GM23338 (cell line): ENCODE results near the gene MICAL2. TPM values are rescaled to one million over a fixed set of nuclear protein-coding genes. Genes with fewer than 3 reads are reported as not detected.

Experiments
- ATAC-seq: fragments of 200-7000 bp; cut with Tn5 transposase; 3 replicates; pipeline ENCODE4 v1.9.1; 2020
- DNase-seq: peaks from one replicate; pipeline ENCODE4 v3.0.0-alpha.2; 2015; ENCODE audit warnings: low spot score
- H2AFZ ChIP-seq: fragments of 200-600 bp; sonication (generic); 2 replicates; pipeline ENCODE4 v1.8.0; 2016; ENCODE audit warnings: antibody characterized with exemption, mild to moderate bottlenecking, moderate library complexity
- H3F3A ChIP-seq: fragments of 200-600 bp; sonication (generic); replicated peaks from 2 replicates; pipeline ENCODE4 v1.8.0; 2017; ENCODE audit warnings: antibody characterized with exemption, mixed run types, low read depth
- H3K27ac ChIP-seq: fragments of 200-600 bp; sonication (generic); 2 replicates; pipeline ENCODE4 v1.6.1; 2016; ENCODE audit warnings: low read depth
- H3K27me3 ChIP-seq: fragments of 200-600 bp; sonication (generic); 2 replicates; pipeline ENCODE4 v1.8.0; 2016; ENCODE audit warnings: mild to moderate bottlenecking, mixed run types, moderate library complexity; ENCODE audit not compliant: insufficient read depth
- H3K36me3 ChIP-seq: fragments of 200-600 bp; sonication (generic); 2 replicates; pipeline ENCODE4 v1.8.0; 2016; ENCODE audit warnings: mild to moderate bottlenecking; ENCODE audit not compliant: insufficient read depth
- H3K4me1 ChIP-seq: fragments of 200-600 bp; sonication (generic); 2 replicates; pipeline ENCODE4 v1.8.0; 2016; ENCODE audit warnings: mild to moderate bottlenecking, moderate library complexity; ENCODE audit not compliant: insufficient read depth
- H3K4me2 ChIP-seq: fragments of 200-600 bp; sonication (generic); 2 replicates; pipeline ENCODE4 v1.7.1; 2017; ENCODE audit warnings: mixed run types
- H3K4me3 ChIP-seq: fragments of 200-600 bp; sonication (generic); 2 replicates; pipeline ENCODE4 v1.6.1; 2016; ENCODE audit warnings: mixed run types
- H3K79me2 ChIP-seq: fragments of 200-600 bp; sonication (generic); replicated peaks from 2 replicates; pipeline ENCODE4 v1.8.0; 2017; ENCODE audit warnings: mild to moderate bottlenecking; ENCODE audit not compliant: insufficient read depth
- H3K9me2 ChIP-seq: fragments of 200-600 bp; sonication (generic); 2 replicates; pipeline ENCODE4 v1.8.0; 2017; ENCODE audit not compliant: insufficient read depth
- H4K20me1 ChIP-seq: fragments of 200-600 bp; sonication (generic); replicated peaks from 2 replicates; pipeline ENCODE4 v1.8.0; 2017; ENCODE audit warnings: mild to moderate bottlenecking; ENCODE audit not compliant: insufficient read depth
- H3K27ac Mint-ChIP-seq: 2 replicates; pipeline ENCODE4 v1.8.0; 2020; ENCODE audit warnings: inconsistent platforms, mild to moderate bottlenecking, moderate library complexity, mixed read lengths
- H3K27me3 Mint-ChIP-seq: 3 replicates; pipeline ENCODE4 v1.8.0; 2022; ENCODE audit warnings: low read depth, mild to moderate bottlenecking, moderate library complexity, mixed read lengths, inconsistent platforms; ENCODE audit not compliant: insufficient read depth, poor library complexity
- H3K36me3 Mint-ChIP-seq: 3 replicates; pipeline ENCODE4 v1.8.0; 2021; ENCODE audit warnings: low read depth, mild to moderate bottlenecking, inconsistent platforms, moderate library complexity, mixed read lengths
- H3K4me1 Mint-ChIP-seq: 3 replicates; pipeline ENCODE4 v1.8.0; 2020; ENCODE audit warnings: mild to moderate bottlenecking, inconsistent platforms, mixed read lengths
- H3K4me3 Mint-ChIP-seq: 3 replicates; pipeline ENCODE4 v1.8.0; 2021; ENCODE audit warnings: moderate library complexity, mild to moderate bottlenecking, inconsistent platforms, mixed read lengths
- H3K9me3 Mint-ChIP-seq: 3 replicates; pipeline ENCODE4 v1.8.0; 2020; ENCODE audit warnings: moderate library complexity, mild to moderate bottlenecking, inconsistent platforms, mixed read lengths
- ETS1 ChIP-seq: IDR thresholded peaks from 2 replicates; pipeline ENCODE4 v1.6.1; 2016; ENCODE audit warnings: antibody characterized with exemption
- EZH2phosphoT487 ChIP-seq: fragments of 200-600 bp; sonication (generic); IDR thresholded peaks from one replicate; pipeline ENCODE4 v1.8.1; 2018; ENCODE audit warnings: antibody characterized with exemption; ENCODE audit not compliant: unreplicated experiment
- JUNB ChIP-seq: IDR thresholded peaks from one replicate; pipeline ENCODE4 v1.6.1; 2016; ENCODE audit warnings: antibody characterized with exemption; ENCODE audit not compliant: unreplicated experiment
- NANOG ChIP-seq: IDR thresholded peaks from 2 replicates; pipeline ENCODE4 v1.6.1; 2016; ENCODE audit warnings: antibody characterized with exemption, borderline replicate concordance
- POLR2AphosphoS5 ChIP-seq: IDR thresholded peaks from 2 replicates; pipeline ENCODE4 v1.6.1; 2016; ENCODE audit warnings: antibody characterized with exemption, low read depth
- REST ChIP-seq: IDR thresholded peaks from one replicate; pipeline ENCODE4 v1.6.1; 2018; ENCODE audit warnings: antibody characterized with exemption; ENCODE audit not compliant: unreplicated experiment
- ZNF114 ChIP-seq: fragments of 250-450 bp; sonication (Bioruptor Pico); IDR thresholded peaks from 2 replicates; pipeline ENCODE4 v1.5.0; 2020; ENCODE audit warnings: mild to moderate bottlenecking, moderate library complexity
- ZNF331 ChIP-seq: fragments of 250-450 bp; sonication (Bioruptor Pico); IDR thresholded peaks from 2 replicates; pipeline ENCODE4 v1.5.0; 2020; ENCODE audit warnings: low read depth, mild to moderate bottlenecking, moderate library complexity
- polyA plus RNA-seq: library from polyadenylated mRNA; unstranded; fragments of >200 nt; fragmentation: Nextera tagmentation; extraction: Ambion mirVana; gene quantifications from 2 replicates; pipeline ENCODE4 v1.2.1, GENCODE V29; 2016
- total RNA-seq: library from RNA; depleted of rRNA; stranded (reverse); fragments of >200 nt; shearing (Covaris generic); gene quantifications from 2 replicates; pipeline ENCODE4 v1.2.3, GENCODE V29; 2014
- TF ChIP-seq, protein P1 (sequence below), 2 experiments: fragments of 200-600 bp in 1 of 2; sonication (generic) in 1 of 2; conservative IDR thresholded peaks; 2 replicates each; pipeline versions ENCODE4 v1.5.1 to v1.6.1; 2016 to 2017; ENCODE audit warnings: antibody characterized with exemption in 2 of 2, low read depth in 2 of 2, mild to moderate bottlenecking in 2 of 2, moderate library complexity in 1 of 2

Gene MICAL2
- total and polyA plus RNA-seq, 2 experiments from 2014 or later = 0.66 to 1.4 TPM

DNA sequence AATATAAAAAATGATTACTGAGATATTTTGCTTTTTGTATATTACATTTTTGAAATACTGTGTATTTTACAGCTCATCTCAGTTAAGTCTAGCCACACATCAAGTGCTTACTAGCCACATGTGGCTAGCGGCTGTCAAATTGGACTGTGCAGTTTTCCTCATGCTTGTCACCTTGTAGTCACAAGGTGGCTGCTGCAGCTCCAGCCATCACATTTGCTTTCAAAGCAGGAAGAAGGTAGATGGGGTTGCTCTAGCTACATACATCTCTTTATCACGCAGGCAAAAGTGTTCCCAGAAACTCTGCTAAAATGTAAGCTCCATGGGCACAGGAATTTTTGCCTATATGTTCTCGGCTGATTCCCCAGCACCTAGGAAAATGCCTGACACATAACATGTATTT is 61.5 kb downstream of the MICAL2 start (continued):
- TF ChIP-seq REST (no peak), EZH2phosphoT487 (no peak), JUNB (no peak), ZNF331 (CRISPR knock-in tag) (no peak)
- TF ChIP-seq, protein P1, sequence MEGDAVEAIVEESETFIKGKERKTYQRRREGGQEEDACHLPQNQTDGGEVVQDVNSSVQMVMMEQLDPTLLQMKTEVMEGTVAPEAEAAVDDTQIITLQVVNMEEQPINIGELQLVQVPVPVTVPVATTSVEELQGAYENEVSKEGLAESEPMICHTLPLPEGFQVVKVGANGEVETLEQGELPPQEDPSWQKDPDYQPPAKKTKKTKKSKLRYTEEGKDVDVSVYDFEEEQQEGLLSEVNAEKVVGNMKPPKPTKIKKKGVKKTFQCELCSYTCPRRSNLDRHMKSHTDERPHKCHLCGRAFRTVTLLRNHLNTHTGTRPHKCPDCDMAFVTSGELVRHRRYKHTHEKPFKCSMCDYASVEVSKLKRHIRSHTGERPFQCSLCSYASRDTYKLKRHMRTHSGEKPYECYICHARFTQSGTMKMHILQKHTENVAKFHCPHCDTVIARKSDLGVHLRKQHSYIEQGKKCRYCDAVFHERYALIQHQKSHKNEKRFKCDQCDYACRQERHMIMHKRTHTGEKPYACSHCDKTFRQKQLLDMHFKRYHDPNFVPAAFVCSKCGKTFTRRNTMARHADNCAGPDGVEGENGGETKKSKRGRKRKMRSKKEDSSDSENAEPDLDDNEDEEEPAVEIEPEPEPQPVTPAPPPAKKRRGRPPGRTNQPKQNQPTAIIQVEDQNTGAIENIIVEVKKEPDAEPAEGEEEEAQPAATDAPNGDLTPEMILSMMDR (conservative IDR thresholded peaks at IDR 0.05; ENCODE audit: low read depth in 2 of 2) = no peak

GRCh38 chr11:12172493-12173013 is 62.2 kb downstream of the MICAL2 start:
- Histone ChIP-seq H3K27ac (no peak overlapping the region), H3K79me2 (no peaks in the 10 kb centered on the region), H3K36me3 (no peaks in the 10 kb centered on the region), H3K4me3 (no peak overlapping the region), H3K27me3 (no peaks in the 10 kb centered on the region), H3K4me1 (no peaks in the 10 kb centered on the region), H3F3A (no peaks in the 10 kb centered on the region), H4K20me1 (0 out of 2 replicates have a peak, but pooled peaks cover 2% of the 10 kb centered on the region), H3K4me2 (no peak overlapping the region), H3K9me2 (no peaks in the 10 kb centered on the region), H2AFZ (0 out of 2 replicates have a peak overlapping the region, but pooled peaks have one; percentile 9)
- no peak overlapping the region for H3K4me3 Mint-ChIP-seq
- ATAC-seq = peak; percentile 61
- H3K36me3 Mint-ChIP-seq = no peaks in the 10 kb centered on the region
- TF ChIP-seq ZNF331 (CRISPR knock-in tag) = no peak
- peaks cover 8% of the 10 kb centered on the region; the same call in 2 of the 3 replicates for H3K4me1 Mint-ChIP-seq
- H3K27ac Mint-ChIP-seq = no peak overlapping the region
- no peak for DNase-seq
- no peaks in the 10 kb centered on the region for H3K9me3 Mint-ChIP-seq
- peaks cover 5% of the 10 kb centered on the region for H3K27me3 Mint-ChIP-seq

DNA sequence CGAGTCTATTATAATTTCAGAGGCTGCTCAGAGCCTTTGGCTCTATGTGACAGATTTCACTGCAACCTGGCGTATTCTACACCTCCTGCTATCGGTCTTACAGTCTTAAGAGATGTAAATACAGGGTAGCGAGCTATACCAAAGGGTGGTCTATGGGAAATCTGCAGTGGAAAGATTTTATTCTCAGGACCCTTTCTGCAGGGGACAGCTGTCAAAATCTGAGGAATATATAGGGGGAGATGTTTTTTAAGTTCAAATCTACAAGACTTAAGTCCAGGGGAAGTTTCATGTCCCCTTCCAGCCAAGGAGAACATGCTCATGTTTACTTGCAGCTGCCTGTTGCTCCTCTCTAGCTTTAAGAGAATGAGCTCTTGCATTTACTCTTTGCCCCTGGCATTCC is 62.7 kb downstream of the MICAL2 start:
- no peaks in the 10 kb centered on the region for H3K27me3 ChIP-seq
- H3K4me2 ChIP-seq = no peak overlapping the region
- Mint-ChIP-seq H3K4me3 (no peak overlapping the region), H3K36me3 (no peaks in the 10 kb centered on the region), H3K9me3 (no peaks in the 10 kb centered on the region), H3K27me3 (peaks cover 5% of the 10 kb centered on the region), H3K27ac (no peak overlapping the region), H3K4me1 (peaks cover 8% of the 10 kb centered on the region; the same call in 2 of the 3 replicates)
- H3K4me1 ChIP-seq = no peaks in the 10 kb centered on the region
- H3K36me3 ChIP-seq = no peaks in the 10 kb centered on the region
- H3K79me2 ChIP-seq = no peaks in the 10 kb centered on the region
- H3K27ac ChIP-seq = no peak overlapping the region
- ATAC-seq = no peak; the same call in 2 of the 3 replicates
- no peaks in the 10 kb centered on the region for H3K9me2 ChIP-seq
- H4K20me1 ChIP-seq = 0 out of 2 replicates have a peak, but pooled peaks cover 2% of the 10 kb centered on the region
- no peak overlapping the region for H2AFZ ChIP-seq
- no peak overlapping the region for H3K4me3 ChIP-seq
- no peak for DNase-seq
- H3F3A ChIP-seq = no peaks in the 10 kb centered on the region
- no peak for TF ChIP-seq REST
- TF ChIP-seq NANOG = no peak
- TF ChIP-seq ZNF331 (CRISPR knock-in tag) = no peak
- TF ChIP-seq ETS1 = no peak
- no peak for TF ChIP-seq ZNF114 (CRISPR knock-in tag)
- no peak for TF ChIP-seq POLR2AphosphoS5
